NB4 (cell line): ENCODE measurements around the gene SH3PXD2A.

ENCODE experiments used
- CTCF ChIP-seq: IDR thresholded peaks from one replicate; pipeline ENCODE4 v1.5.1; 2012; ENCODE audit warnings: low read depth, low read length
- MAX ChIP-seq: IDR thresholded peaks from 2 replicates; pipeline ENCODE4 v1.6.1; 2011; ENCODE audit warnings: low read depth, low read length
- POLR2A ChIP-seq: IDR thresholded peaks from 2 replicates; pipeline ENCODE4 v1.6.1; 2011; ENCODE audit warnings: mild to moderate bottlenecking; ENCODE audit not compliant: insufficient read length; ENCODE audit errors: extremely low read depth

DNA sequence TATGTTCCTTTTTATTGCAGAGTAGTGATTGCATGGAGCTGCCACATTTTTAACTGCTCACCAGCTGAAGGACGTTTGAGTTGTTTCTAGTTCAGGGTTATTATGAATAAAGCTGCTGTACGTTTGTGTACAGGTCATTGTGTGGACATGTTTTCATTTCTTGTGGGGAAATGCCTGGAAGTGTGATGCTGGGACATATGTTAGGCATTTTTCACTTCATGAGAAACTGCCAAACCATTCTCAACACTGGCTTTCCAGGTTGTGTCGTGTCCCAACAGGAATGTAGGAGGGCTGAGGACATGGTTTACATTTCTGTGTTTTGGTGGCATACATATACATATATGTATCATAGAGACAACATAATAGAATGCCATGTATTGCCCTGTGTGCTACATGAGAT, 288.8 kb downstream of the SH3PXD2A start:
- TF ChIP-seq MAX (no peak), CTCF (no peak), POLR2A (no peak)
